ENCODE results near the gene FGGY.
"Not testable (repeated sequence)": the region's sequence is repeated elsewhere in the genome, so short reads cannot be mapped to it uniquely, and the experiment has no call there.

GRCh38 chr1:59592410-59592809 lies 295.5 kb downstream of the FGGY start:
- TF ChIP-seq CTCF (IDR thresholded peaks at IDR 0.05; ENCODE audit: borderline replicate concordance, extremely low read depth, low read length, poor library complexity, severe bottlenecking); EZH2 (IDR thresholded peaks at IDR 0.05; ENCODE audit: borderline replicate concordance, low read depth, low read length, severe bottlenecking): not testable (repeated sequence)

Data from DND-41 (cell line).